ENCODE data around the gene CMTM4.

- TF ChIP-seq POLR2A (IDR thresholded peaks at IDR 0.05) = no peak
- TF ChIP-seq CTCF (IDR thresholded peaks at IDR 0.05) = no peak
These were observed 96.8 kb downstream of the CMTM4 start for GRCh38 chr16:66599726-66600125.
